Measurements from ENCODE around the gene KIAA1755. TPM values are rescaled to one million over a fixed set of nuclear protein-coding genes. Genes with fewer than 3 reads are reported as not detected.

The KIAA1755 gene
- total RNA-seq, 4 donors from 2014 or later, result 0.17 to 0.88 (median 0.46) TPM; not detected in 1

DNA sequence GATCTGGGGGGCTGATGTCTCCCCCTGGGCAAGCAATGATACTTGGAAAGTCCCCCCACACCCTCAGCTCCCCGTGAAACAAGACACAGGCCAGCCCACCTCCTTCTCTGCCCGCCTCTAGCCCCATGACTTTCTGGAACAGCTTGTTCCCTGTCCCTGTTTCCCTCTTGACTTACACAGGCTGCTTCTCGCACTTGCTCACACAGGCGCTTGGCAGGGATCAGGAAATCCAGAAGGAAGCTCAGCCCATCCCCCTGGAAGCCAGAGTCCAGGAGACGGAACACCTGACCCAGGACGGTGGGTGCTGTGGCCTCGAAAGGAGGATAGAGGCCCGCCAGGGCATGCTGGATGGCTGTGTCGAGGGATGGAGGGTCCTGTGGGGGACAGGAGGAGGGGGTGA, 14.8 kb downstream of the KIAA1755 start:
- 81 to 84% methylated on average over 9 of the region's 9 CpGs for WGBS, 2 donors
- TF ChIP-seq, protein P1, sequence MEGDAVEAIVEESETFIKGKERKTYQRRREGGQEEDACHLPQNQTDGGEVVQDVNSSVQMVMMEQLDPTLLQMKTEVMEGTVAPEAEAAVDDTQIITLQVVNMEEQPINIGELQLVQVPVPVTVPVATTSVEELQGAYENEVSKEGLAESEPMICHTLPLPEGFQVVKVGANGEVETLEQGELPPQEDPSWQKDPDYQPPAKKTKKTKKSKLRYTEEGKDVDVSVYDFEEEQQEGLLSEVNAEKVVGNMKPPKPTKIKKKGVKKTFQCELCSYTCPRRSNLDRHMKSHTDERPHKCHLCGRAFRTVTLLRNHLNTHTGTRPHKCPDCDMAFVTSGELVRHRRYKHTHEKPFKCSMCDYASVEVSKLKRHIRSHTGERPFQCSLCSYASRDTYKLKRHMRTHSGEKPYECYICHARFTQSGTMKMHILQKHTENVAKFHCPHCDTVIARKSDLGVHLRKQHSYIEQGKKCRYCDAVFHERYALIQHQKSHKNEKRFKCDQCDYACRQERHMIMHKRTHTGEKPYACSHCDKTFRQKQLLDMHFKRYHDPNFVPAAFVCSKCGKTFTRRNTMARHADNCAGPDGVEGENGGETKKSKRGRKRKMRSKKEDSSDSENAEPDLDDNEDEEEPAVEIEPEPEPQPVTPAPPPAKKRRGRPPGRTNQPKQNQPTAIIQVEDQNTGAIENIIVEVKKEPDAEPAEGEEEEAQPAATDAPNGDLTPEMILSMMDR (IDR thresholded peaks at IDR 0.05), result no peak
- TF ChIP-seq POLR2A (IDR thresholded peaks at IDR 0.05), result no peak
- DNase-seq (ENCODE audit: low spot score in 2 of 2), result peak in 1 of 2 donors; percentile 31
- intact Hi-C loops (cut with DNase I; ENCODE audit: low total_unique reads), result no loop called here
- no peak overlapping the region for H3K4me3 ChIP-seq (ENCODE audit: low read depth, poor library complexity, severe bottlenecking)

DNA sequence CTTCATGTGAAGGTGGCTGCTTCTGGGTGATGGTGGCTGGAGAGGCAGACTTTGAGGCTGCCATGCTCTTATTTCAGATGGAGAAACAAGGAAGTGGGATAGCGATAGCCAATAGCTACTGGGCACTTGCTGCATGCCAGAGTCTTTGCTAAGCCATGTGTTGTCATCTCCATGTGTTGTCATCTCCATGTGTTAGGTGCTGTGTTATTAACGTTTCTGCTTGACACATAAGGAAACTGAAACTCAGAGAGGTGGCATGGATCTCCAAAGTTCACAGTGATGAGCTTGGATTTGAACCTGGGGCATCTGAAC, 16.9 kb downstream of the KIAA1755 start:
- no peak overlapping the region for H3K4me3 ChIP-seq (ENCODE audit: low read depth, poor library complexity, severe bottlenecking)
- intact Hi-C loops (cut with DNase I; ENCODE audit: low total_unique reads), result no loop called here
- 71 to 79% methylated on average over 2 of the region's 2 CpGs for WGBS, 2 donors
- TF ChIP-seq, protein P1 (IDR thresholded peaks at IDR 0.05), result no peak
- DNase-seq (ENCODE audit: low spot score in 2 of 2), result no peak

DNA sequence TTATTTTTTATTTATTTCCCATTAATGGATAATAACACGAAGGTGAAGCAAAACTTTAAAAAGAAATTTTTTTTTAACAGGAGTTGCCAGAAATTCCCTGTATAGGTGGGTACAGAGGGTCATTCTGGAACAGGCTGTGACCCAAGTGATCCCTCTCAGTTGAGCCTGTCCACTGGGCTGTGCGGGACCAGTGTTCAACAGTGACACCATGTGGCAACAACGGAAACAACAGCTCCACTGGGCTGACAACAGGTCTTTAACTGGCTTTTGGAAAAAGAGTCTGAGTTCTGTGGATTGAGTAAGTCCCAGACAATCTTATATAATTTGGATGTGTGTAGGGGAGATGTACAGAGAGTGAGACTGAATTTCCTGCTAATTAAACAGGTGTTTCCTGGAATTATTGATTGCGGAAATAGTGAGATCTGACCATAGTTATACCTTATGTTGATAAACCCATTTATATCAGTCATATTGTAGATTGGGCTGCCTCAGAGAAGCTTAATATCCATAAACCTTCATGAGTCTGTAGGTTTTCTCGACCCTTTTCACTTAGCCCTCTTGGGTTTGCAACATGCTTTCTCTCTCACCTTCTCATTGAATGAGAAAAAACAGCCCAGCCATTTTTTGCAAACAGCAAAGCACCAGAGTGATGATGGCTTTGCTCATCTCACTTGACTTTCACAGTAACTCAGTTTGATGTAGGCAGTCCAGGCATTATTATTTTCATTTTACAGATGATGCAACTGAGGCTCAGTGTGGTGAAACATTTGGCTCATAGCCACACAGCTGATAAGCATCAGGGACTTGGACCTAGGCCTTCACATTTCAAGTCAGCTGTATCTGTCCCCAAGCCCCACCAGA, 17.5 kb downstream of the KIAA1755 start:
- intact Hi-C loops (cut with DNase I; ENCODE audit: low total_unique reads), result no loop called here
- no peak for DNase-seq (ENCODE audit: low spot score in 2 of 2)
- TF ChIP-seq, protein P1 (IDR thresholded peaks at IDR 0.05), result no peak
- no peak overlapping the region for H3K4me3 ChIP-seq (ENCODE audit: low read depth, poor library complexity, severe bottlenecking)
- WGBS, 2 donors, result 54 to 55% methylated on average over 5 of the region's 5 CpGs

DNA sequence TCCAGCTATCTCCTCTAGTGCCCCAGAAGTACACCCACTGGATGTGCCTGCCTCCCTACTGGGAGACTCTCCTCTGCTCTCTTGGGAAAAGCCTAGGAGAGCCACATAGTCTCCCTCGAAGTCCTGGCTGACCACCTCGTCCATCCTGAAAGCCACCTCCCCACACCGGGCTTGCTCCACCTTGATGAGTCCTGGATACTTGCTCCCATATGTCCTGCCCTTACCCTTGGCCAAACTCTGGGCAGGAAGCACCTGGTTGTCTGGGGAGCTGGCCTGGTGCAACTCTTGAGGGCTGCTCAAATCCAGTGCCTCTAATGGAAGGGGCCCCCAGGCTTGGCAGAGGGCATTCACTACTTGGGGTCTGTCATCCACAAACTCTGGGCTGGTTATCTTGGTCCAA, 19.3 kb downstream of the KIAA1755 start:
- 91 to 92% methylated on average over 3 of the region's 3 CpGs for WGBS, 2 donors
- no peak overlapping the region for H3K4me3 ChIP-seq (ENCODE audit: low read depth, poor library complexity, severe bottlenecking)
- intact Hi-C loops (cut with DNase I; ENCODE audit: low total_unique reads), result no loop called here
- TF ChIP-seq, protein P1 (IDR thresholded peaks at IDR 0.05), result no peak
- TF ChIP-seq POLR2A (IDR thresholded peaks at IDR 0.05), result no peak
- no peak for DNase-seq (ENCODE audit: low spot score in 2 of 2)

DNA sequence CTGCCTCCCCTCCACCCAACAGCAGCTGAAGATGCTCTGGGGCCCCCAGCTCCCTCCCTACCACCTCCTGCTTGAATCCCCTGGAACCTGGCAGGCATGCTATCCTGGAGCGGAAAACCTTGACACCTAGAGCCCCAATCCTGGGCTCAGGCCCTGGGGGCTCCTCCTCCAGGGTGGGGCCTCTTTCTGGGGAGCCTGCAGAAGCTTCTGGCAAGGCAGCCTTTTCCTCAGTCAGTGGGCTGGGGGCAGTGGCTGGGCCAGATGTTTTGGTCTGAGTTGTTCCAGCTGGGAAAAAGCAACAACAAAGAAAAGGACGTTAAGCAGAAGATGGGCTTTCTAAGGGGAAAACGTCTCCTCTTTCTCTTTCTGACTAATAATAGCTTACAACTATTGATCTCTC, 21.1 kb downstream of the KIAA1755 start:
- DNase-seq (ENCODE audit: low spot score in 2 of 2), result no peak
- no peak overlapping the region for H3K4me3 ChIP-seq (ENCODE audit: low read depth, poor library complexity, severe bottlenecking)
- 54 to 59% methylated on average over 3 of the region's 3 CpGs for whole genome bisulfite sequencing, 2 donors
- intact Hi-C loops (cut with DNase I; ENCODE audit: low total_unique reads), result no loop called here
- TF ChIP-seq POLR2A (IDR thresholded peaks at IDR 0.05), result no peak
- TF ChIP-seq, protein P1 (IDR thresholded peaks at IDR 0.05), result no peak

DNA sequence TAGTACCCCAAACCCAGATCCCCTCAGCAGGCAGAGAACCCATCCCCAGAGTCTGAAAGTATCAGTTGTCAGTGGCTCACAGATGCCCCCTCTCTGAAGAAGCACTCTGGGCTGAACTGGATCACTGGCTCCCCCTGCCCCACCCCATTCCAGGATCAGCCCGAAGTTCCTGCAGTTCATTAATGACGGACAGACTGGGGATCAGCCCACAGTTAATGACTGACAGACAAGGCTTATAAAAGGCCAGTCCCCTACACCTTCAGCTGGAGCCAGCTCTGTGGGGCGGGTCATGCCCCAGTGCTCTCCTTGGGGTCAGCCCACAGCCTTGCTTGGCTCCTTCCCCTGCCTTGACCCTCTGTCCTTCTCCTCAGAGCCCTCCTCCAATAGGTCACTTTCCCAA, 21.7 kb downstream of the KIAA1755 start:
- TF ChIP-seq POLR2A (IDR thresholded peaks at IDR 0.05), result no peak
- TF ChIP-seq, protein P1 (IDR thresholded peaks at IDR 0.05), result no peak
- intact Hi-C loops (cut with DNase I; ENCODE audit: low total_unique reads), result no loop called here
- 60 to 63% methylated on average over 3 of the region's 3 CpGs for WGBS, 2 donors
- DNase-seq (ENCODE audit: low spot score in 2 of 2), result no peak
- H3K4me3 ChIP-seq (ENCODE audit: low read depth, poor library complexity, severe bottlenecking), result no peak overlapping the region
